Measurements from ENCODE around the gene SERAC1.
"Not testable (repeated sequence)": the region's sequence is repeated elsewhere in the genome, so short reads cannot be mapped to it uniquely, and the experiment has no call there.

SERAC1 gene

DNA sequence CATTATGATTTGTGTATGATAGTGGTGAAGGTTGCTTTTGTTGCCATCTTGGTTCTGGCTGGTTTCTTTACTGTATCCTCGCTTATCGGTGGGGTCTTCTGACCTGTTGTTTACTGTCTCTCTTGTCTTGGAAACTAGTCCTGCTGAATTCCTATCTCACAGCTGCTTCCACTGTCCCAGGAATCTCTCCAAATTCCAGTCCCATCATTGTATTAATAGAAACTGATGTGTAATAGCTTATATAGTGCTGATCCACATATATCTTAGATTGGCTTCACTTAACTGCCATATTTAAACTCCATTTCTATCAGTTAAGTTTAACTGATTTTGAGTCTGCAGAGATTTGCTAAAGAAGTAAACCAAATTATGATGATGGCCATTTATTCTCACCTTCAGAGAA is 6.0 kb upstream of the SERAC1 start:
- DNase-seq = no peak

DNA sequence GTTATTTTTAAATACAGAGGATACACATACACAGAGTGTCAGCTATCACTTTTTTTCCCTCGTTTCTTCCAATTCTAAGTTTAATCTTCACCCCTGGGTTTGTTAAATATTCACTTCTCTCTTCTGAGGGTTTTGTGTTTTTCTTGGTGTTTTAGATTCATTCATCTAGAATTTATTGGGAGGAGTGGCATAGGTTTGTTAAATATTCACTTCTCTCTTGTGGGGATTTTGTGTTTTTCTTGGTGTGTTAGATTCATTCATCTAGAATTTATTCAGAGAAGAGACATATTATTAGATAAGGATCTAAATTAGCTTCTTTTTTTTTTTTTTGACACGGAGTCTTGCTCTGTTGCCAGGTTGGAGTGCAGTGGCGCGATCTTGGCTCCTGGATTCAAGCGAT is 3.9 kb upstream of the SERAC1 start:
- no peak for DNase-seq

DNA sequence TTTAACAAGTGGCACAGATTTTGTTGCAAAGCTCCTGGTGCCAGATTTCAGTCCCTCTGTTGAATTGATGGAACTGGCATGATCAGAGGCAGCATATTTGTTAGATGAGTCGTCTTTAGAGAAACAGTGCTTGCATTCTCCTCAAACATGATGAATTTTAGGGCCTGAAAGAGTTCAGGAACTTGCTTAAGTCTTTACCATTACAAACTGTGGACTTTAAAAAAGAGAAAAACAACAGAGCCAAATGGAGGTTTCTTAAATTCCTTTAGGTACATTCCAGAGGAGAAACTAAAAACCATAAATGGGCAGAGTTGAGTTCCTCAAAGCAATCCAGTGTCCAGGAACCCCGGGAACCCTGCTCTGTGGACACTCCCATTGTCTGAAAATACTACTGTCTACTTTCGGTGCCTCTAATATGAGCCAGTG is 2.6 kb upstream of the SERAC1 start:
- DNase-seq = no peak

DNA sequence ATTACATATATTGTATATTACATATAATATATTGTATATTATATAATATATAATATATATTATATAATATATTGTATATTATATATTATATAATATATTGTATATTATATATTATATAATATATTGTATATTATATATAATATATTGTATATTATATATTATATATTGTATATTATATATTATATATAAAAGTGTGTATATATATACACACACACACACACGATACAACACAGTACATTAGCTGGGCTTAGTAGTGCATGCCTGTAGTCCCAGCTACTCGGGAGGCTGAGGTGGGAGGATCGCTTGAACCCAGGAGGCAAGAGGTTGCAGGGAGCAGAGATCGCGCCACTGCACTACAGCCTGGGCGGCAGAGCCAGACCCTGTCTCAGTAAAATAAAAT is 1.6 kb upstream of the SERAC1 start:
- DNase-seq = not testable (repeated sequence)

DNA sequence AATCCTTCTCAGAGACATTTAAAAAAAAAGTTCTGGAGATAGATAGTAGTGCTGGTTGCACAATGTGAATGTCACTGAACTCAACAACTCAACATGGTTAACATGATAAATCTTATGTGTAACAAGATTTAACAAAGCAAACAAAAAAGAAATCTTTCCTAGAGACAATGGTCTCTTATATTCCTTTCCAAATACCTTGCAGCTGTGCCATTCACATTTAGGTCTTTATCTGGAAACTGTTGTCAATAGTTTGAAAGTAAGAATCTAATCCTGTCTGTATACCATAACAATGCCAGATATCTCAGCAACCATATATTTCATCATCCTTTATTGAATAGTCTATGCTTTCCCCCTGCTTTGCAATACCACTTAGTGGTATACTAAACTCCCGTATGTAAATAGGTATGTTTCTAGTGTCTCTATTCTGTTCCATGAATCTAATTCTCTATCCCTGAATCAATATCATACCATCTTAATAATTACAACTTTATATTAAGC is 2.1 kb downstream of the SERAC1 start:
- DNase-seq = no peak

DNA sequence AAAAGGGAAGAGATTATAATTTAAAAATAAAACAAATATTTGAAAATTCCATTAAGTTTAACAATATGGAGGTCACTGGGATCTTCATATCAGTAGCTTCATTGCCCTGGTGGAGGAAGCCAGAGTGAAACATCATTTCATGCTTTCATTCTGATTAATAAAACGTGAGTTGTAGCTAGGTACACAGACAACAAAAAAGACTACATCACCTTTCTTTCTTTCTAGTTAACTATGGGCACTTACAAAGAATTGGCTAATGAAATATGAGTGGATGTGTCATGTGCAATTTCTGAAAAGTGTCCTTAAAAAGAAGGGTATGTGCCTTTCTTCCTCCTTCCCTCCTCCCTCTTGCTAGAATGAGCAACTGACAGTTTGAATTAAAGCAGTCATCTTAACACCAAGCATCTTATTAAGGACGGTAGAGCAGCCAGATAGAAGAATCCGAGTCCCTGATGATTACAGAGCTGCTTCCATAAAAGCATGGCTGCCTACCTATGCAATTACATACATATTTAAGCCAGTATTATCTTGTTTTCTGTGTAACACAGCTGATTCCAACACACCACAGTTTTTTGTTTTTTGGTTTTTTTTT is 3.4 kb downstream of the SERAC1 start:
- no peak for DNase-seq

DNA sequence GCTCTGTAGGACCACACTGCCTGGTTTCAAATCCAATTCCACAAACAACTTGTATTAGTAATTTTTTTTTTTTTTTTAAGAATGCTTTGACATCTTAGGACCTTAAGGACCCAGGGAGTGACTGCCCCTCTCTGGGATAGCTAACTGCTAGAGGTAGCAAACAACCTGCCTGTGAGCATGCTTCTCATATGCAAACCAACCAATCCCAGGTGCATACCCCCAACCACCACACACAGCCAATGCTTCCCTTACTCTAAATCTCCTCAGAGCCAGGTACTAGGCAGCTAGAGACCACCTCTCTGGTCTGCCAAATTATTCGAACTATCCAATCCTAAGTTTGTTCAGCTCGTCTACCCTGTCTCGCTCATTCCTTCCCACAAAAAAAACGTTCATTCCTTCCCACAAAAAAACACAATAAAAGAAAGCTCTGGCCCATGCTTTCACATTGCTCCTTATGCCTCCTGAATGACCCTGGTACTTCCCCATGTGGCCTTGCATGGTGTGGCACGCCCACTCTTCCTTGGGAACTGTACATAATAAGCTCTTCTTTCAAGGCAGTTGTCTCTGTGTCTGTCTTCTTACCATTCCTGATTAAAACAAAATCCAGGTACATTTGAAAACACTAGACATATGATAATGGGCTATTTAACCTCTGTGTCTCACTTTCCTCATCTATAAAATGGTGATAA is 6.4 kb downstream of the SERAC1 start:
- peak; percentile 58 to 79 (median 76) for DNase-seq

DNA sequence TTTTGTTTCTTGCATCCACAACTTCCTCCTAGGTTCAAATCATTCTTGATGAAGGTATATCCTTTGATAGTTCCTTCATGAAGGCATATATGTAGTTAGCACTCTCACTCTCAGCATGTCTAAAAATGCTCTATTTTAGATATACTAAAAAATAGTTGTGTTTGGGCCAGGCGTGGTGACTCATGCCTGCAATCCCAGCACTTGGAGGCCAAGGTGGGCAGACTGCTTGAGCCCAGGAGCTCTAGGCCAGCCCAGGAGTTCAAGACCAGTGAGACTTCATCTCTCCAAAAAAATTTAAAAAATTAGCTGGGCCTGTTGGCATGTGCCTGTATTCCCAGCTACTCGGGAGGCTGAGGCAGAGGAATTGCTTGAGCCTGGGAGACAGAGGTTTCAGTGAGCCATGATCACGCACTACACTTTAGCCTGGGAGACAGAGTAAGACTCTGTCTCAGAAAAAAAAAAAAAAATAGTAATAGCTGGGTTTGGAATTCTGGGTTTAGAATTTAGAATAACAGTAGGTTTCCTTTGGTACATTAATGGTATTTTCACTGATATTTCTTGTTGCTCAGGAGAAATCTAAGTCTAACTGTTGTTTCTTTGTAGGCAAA is 7.0 kb downstream of the SERAC1 start:
- DNase-seq = peak in 1 of 4 experiments; percentile 5

DNA sequence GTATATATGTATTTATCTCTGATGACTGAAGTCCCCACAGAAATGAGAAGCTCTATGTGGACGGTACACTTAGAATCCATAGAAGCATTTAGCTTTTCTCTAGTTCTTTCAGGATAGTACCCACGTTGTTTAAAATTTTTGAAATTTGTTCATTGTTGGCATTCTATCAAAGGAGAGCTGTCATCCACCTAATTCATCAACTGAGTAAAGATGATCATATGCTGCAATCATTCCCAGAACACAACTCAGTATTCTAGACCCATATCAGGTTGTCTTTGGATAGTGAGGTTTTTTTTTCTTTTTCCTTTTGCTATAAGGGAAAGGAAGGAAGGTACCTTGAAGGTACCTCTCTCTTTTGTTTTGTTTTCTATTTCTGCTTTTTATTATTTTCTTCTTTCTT is 9.3 kb downstream of the SERAC1 start:
- no peak for DNase-seq

DNA sequence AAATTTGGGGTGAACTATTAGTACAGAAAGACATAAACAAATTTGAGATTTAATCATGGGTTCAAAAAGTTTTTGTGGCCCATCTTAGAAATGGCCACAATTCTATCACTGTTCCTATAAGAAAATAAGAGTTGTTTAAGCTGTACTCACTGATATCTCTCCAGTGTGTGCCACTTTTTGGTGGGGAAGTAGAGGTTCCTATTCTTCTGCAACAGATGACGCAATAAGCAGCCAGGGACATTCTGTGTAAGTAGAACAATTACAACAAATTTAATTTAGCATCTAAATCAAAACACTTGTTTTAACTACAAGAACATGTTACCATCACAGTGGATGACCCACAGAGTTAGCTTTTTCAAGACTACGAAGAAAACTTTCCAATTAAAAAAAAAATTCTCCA is 9.9 kb downstream of the SERAC1 start:
- DNase-seq = peak; percentile 47 to 81 (median 66)

DNA sequence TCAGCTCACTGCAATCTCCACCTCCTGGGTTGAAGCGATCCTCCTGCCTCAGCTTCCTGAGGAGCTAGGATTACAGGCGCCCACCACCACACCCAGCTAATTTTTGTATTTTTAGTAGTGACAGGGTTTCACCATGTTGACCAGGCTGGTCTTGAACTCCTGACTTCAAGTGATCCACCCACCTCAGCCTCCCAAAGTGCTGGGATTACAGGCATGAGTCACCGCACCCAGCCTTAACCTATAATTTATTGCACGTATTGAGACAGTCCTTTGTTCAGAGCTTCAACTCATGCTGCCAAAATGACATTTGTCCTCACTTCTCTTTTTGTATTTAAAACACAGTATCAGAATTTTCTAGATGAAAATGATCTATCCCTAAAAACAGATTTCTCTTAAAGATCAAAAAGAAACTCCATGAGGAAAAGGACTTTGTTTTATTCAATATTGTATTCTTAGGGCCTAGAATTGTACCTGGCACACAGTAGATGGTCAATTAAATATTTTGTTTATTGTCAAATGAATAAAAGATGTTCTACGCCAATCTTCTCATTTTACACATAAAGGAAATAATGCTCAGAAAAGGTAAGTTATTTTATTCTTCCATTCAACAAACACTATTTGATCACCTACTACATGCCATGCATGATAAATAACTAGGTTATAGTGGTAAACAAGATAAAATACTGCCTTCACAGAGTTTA is 10.8 kb downstream of the SERAC1 start:
- DNase-seq = peak in 2 of 4 experiments; percentile 11 to 29

DNA sequence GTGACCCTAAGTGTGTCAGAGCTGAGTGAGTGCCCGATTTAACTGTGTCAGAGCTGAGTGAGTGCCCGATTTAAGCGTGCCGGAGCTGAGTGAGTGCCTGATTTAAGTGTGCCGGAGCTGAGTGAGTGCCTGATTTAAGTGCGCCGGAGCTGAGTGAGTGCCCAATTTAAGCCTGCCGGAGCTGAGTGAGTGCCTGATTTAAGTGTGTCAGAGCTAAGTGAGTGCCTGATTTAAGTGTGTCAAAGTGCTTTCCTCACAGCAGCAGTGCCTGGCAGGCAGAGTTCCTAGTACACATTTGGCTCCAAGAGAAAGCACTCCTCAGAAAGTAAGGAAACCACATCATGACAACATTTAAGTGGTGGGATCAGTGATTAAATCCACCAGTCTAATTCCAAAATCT is 13.2 kb downstream of the SERAC1 start:
- no peak for DNase-seq

DNA sequence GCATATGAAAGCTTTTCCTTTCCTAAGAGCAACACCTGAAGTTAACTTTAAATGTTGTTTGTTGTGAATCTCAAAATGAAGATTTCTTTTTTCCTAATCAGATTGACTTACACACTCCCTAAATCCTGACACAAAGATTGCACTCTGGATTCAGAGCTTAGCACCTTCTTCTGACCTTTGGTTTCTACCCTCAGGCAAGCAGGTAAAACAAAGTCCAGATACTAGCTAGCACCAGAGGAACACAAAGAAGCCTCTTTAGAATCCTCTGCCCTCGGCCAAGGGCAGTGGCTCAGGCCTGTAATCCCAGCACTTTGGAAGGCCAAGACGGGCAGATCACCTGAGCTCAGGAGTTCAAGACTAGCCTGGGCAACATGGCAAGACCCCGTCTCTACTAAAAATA is 14.5 kb downstream of the SERAC1 start:
- no peak for DNase-seq

DNA sequence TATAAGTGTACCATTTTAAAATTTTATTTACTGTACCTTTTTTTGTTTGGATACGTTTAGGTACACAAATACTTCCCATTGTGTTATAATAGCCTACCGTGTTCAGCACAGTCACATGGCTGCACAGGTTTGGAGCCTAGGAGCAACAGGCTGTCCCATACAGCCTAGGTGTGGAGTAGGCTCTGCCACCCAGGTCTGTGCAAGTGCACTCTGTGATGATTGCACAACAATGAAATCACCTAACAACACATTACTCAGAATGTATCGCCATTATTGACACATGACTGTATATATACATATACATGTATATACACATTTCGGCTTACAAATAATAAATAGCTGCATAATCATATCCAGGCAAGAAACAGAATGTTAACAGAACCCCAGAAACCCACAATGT is 15.4 kb downstream of the SERAC1 start:
- no peak for DNase-seq

DNA sequence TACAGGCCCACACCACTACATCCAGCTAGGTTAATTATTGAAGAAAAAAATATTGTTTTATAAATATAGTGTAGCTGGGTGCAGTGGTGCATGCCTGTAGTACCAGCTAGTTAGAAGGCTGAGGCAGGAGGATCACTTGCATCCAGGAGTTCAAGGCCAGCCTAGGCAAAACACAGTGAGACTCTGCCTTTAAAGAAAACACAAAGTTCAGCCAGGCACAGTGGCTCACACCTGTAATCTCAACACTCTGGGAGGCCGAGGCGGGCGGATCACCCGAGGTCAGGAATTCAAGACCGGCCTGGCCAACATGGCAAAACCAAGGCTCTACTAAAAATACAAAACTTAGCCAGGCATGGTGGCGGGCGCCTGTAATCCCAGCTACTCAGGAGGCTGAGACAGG is 16.0 kb downstream of the SERAC1 start:
- not testable (repeated sequence) for DNase-seq

DNA sequence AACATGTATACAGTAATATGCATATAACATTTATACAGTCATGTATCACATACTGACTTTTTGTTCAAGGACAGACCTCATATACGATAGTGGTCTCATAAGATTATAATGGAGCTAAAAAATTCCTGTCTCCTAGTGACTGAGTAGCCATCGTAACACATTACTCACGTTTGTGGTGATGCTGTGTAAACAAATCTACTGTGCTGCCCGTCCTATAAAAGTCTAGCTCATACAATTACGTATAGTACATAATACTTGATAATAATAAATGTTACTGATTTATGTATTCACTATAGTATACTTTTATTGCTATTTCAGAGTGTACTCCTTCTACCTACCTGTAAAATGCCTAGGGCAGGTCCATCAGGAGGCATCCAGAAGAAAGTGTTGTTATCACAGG is 17.4 kb downstream of the SERAC1 start:
- DNase-seq = no peak

DNA sequence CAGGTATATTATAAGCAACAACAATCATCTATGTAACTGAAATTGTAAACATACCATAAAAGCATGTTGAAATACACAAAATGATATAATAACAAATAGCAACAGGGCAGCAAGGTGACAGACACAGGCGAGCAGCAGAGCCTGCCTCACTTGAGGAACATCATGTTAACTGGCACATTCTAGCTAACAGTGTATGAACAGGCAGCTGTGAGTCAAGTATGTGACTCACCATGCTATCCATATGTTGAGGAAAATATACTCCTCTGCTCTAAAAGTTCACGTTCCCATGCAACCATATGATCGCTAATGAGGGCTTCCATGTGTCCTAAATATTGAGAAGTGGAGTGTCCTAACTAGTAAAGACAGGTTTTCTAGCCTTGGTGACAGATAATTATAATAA is 18.4 kb downstream of the SERAC1 start:
- no peak for DNase-seq

DNA sequence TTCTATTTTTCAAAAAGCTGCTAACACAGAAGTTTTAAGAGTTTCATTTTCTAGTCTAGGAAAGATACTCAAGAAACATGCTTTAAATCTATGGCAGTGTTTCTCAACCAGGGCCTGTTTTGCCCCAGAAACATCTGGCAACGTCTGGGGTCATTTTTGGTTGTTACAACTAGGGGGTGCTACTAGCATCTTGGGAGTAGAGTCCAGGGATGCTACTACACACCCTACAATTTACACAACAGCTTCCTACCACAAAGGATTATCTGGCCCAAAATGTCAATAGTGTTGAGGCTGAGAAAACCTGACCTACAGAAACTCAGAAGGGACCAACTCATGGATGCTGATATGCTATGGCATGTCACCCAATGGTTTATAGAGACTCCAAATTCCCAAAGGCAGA is 24.4 kb downstream of the SERAC1 start:
- peak; percentile 10 to 33 (median 20) for DNase-seq

DNA sequence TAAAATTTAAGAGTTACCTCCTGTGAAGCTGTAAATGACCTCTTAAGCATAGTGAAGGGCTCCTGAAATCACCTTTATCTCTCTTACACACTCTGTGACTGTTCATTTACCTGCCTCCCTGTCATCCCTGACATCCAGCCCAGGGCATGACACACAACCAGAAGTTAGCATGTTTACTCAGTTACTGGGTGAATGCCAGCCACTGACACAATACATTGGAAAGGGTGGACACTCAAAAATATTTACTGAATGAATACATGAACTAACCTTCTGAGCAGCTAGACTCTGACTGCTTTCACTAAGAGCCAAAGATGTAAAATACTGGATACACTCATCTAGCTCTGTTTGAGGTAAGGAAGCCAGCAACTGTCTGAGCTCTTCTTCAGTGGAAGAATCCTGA is 25.3 kb downstream of the SERAC1 start:
- DNase-seq = no peak

DNA sequence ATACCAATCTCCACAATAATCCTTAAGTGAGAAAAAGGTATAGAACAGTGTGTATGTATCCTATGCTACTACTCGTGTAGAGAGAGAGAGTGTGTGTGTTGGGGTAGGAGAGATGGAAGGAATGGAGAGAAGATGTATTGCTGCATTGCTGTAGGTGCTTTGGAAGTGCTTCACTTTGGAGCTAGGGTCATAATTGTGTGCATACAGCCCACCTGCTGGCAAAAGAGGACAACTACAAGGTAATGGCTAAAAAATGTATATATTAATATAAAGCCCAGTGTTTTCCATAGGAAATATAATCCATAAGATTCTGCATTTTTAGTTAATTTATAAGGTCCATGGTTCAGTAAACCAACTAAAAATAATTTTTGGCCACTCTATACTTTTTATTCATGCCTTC is 36.1 kb downstream of the SERAC1 start:
- DNase-seq = peak in 3 of 4 experiments; percentile 15 to 46 (median 21)

DNA sequence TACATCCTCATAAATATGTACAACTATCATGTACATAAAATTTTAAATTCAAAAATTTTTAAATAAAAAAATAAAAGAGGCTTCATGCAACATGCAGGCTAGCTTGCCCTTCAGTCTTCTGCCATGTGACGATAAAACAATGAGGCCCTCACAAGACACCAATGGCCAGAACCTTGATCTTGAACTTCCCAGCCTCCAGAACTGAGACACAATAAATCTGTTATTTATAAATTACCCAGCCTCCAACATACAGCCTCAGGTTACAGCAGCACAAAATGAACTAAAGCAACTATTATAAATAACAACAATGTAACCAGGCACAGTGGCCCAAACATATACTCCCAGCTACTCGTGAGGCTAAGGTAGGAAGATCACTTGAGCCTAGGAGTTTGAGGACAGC is 42.8 kb downstream of the SERAC1 start:
- DNase-seq = no peak

DNA sequence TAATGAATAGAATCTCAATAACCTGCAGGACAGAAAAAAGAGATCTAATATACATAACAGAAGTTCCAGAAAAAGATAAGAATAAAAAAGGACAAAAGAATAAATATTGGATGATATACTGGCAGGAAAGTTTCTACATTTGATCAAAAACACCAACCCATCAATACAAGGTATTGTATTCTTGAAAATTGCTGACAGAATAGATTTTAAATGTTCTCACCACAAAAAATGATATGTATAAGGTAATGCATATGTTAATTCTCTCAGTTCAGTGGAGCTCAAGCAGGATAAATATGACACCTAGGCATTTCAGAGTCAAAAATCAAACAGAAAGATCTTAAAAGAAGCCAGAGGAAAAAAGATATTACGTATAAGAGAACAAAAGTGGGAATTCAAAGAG is 43.8 kb downstream of the SERAC1 start:
- no peak for DNase-seq

DNA sequence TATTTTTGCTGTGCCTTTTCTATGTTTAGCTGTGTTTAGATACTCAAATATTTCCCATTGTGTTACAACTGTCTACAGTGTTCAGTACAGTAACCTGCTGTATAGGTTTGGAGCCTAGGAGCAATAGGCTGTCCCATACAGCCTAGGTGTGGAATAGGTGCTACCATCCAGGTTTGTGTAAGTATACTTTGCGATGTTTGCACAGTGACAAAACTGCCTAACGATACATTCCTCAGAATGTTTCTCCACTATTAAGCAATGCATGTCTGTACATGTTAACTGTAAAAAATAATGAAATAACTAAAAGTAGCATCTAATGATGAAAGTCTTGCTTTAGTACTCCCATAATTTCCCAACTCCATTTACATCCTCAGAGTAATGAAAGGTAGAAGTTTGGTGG is 46.0 kb downstream of the SERAC1 start:
- DNase-seq = no peak
